Activated CD8-positive, alpha-beta memory T cell treated with anti-CD3 and anti-CD28 coated beads for 4 hours (primary cell): Measurements from ENCODE around the gene SERPINA4.

Experiments used
- DNase-seq, 2 donors: peaks; one replicate each; pipeline ENCODE4 v3.0.0-alpha.2; 2020; ENCODE audit warnings: low read depth in 2 of 2

Gene SERPINA4, protein sequence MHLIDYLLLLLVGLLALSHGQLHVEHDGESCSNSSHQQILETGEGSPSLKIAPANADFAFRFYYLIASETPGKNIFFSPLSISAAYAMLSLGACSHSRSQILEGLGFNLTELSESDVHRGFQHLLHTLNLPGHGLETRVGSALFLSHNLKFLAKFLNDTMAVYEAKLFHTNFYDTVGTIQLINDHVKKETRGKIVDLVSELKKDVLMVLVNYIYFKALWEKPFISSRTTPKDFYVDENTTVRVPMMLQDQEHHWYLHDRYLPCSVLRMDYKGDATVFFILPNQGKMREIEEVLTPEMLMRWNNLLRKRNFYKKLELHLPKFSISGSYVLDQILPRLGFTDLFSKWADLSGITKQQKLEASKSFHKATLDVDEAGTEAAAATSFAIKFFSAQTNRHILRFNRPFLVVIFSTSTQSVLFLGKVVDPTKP

DNA sequence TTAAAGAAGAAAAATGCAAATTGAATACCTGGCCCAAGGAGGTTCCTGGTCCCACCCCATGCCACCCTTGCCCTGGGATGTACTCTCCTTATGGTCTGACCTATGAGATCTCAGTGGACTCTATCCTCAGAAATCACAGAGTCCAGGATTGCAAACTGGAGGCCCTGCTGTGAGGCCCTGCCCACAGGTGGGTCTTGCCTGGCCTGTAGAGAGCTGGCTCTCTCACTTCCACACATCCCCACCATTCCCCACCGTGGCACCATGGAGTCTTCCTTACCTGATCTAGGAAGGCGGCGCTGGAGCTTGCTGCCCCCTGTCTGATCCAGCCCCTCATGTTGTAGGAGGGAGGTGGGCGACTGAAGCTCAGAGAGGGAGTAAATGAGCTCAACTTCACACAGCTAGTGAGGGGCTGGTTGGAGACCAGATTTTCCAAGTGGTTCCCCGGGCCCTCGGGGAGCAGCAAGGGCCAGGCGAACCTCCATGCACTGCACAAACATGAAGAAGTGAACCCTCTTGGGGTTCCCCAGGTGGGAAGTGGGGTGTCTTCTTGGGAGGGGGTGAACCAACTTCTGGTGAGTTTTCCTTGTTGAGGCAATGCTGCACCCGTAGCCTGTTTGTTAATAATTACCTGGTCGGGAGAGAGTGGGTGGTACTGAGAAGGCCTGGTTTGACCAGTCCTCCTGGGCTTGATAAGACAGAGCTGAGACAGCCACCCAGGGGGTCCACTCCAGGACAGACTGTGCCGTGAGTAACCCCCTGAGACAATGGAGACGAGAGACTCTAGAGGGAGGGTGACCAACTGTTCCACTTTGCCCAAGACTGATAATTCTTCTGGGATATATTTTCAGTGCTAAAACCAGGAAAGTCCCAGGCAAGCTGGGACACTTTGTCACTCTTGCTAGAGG lies at the start of gene SERPINA4:
SERPINA4 (plus strand) TSS at position 692 of the 905 bp plus-strand sequence. CDS start 2,041 bp downstream, outside the sequence.
- no peak for DNase-seq

DNA sequence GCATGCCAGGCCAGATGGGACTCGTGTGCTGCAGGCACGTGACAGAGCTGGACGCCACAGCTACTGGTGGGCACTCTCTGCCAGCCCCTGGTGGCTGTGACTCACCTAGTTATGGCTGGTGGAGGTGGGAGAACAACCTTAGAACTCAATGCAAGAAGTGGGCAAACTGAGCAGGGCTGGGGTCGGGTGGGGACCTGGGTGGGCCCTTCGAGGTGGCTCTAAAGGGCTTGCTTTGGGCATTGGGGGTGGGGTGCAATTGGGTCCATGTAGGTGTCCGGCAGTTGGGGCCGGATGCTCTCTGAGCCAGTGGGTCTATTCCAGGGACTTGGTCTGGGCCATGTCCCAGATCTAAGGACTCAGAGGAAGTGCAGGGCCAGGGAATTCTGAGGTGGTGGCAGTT lies 46.9 kb upstream of the SERPINA4 start:
- DNase-seq = no peak

DNA sequence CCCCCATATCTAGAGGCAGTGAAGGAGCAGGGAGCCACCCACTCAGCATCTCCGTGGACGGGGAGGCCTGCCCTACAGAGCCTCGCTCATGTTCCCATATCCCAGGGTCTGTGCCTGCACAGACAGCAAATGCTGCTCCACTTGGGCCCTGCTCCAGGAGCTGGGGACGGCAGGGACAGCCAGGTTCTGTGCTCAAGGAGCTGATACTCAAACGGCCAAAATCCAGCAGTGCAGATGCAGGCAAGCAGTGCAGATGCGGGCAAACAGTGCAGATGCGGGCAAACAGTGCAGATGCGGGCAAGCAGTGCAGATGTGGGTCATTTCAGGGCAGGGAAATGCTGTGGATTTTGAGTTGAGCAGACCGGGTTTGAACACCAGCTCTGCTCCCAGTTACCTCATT lies 45.8 kb upstream of the SERPINA4 start:
- DNase-seq = no peak

DNA sequence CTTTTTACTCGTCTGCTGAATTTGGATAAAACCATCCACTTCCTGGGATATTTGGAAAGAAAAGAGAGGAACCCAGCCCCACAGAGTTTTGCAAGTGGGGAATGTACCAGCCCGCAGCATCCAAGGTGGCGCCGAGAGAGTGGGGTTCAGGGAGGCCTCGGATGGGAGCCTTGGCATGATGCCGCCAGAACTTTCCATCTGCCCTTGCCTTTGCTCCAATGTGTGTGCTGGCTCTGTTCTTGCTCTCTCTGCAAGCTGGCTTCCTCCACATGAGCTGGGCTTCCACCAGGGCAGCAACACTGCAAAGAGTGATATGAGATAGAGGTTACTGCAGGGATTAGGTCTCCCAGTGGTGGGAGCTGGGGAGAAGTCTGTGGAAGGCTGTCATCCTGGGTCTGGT lies 45.4 kb upstream of the SERPINA4 start:
- no peak for DNase-seq

DNA sequence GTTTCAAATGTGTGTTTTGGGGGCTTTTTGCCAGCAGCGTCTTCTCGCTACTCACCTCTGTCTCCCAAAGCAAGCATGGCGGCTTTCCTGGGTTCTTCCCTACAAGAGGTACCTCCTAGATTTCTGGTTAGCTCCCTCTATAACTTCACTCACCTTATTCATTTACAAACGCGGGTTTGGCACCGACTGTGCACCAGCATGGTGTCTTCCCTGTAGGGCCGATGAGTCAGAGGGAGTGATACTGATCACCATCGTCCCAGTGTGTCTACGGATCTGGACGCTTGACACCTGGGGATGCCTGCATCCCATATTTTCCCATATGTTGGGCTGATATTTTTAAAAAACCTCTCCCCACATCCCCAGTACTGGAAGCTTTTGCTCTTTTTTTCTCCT lies 44.0 kb upstream of the SERPINA4 start:
- no peak for DNase-seq

DNA sequence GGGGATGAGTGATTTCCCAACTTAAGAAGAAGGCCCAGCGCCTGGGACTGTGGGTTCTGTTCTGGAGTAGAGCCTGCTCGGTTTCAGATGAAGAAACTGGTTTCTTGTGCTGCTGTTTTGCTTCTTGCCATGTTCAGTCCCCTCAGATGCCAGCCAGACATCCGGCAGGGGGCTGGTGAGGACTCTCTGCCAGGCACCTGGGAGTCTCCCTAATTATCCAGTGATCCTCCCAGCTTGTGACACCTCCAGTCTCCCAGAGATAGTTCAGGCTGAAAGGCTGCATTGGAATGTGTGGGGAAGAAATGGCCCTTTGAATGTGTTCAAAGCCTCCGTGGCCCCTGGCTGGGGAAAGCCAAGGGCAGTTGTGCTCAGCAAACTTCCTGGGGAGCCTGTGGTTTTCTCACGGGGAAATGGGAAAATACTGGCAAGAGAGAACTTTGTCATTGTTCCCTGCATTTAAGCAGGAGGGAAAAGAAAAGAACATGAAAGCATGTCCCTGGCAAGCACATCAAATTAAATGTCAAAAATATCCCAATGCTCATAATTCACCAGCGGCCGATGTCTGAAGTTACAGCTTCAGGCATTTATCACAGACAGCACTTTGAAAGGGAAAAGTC lies 43.5 kb upstream of the SERPINA4 start:
- DNase-seq = no peak

DNA sequence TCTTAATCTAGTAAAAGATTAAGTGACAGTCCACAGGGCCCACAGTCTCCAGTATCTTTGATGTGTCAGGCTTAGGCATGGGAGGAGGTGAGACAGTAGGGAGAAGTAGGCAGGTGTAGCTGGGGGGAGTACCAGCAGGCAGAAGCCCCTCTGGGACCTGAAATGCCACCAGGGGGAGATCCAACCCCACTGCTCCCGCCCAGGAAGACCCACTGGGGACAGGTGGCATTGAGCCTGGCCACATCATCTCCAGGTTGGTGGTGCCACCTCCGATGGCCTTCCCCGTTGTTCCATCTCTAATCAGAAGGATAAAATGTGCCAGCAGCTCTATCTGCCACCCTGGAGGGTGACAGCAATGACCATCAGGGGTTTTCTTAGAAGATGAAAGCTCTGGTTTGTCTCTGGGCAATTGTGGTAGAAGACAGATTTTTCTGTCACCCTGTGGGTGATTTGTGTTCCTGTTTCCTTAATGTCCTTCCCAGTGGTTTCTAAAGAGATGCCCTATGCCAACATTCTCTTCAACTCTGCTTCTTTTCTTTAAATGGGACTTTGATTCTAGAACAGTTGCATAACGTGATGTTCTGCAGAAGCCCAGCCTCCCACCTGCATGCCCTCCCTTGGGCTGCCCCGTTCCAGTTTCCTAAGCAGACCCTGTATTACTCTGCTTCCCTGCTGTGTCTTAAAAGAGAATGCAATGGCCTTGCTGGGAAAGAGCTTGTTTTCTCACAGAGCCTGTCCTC lies 39.7 kb upstream of the SERPINA4 start:
- DNase-seq = no peak

DNA sequence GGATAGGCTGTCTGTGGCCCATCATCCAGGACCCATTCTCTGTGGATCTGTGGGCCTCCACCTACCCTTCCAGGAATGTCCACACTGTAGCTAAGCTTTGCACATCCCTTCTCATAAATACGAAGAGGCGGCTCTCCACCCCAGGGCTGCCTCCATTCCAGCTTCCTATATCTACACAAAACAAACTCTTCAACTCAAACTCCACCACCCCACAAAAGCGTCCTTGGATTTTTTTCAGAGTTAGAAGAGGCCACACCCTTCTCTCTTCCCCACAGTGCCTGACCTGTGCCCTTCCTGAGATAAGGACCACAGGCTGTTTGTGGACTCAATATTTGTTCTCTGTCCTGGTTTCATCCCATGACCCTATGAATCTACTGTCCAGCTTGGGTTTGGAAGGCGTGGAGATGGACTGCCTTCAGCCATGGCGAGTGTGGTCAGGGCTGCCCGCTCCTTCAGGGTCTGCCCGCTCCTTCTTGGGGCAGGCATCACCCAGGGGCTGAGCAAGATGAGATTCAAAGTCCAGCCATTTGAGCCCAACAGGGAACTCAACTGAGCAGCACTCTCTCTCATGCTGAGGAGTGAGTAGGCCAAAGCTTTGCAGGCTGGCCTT lies 39.0 kb upstream of the SERPINA4 start:
- DNase-seq = no peak

DNA sequence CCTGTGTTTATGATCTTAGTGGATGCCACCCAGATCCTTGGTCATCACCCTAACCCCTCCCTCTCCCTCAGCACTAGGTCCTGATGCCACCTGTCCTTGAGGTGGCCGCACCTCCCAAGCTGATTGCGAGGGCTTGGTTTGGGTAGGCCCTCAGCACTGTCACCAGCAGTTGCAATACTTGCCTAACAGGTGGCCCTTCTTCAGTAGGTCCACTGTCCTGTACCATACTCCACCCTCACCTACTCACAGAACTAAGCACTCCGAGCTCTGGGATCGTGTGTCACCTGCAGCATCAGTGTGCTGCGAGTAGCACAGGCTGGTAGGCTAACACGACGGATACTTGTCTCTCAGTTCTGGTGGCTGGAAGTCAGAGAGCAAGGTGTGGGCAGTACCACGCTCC lies 38.0 kb upstream of the SERPINA4 start:
- DNase-seq = no peak

DNA sequence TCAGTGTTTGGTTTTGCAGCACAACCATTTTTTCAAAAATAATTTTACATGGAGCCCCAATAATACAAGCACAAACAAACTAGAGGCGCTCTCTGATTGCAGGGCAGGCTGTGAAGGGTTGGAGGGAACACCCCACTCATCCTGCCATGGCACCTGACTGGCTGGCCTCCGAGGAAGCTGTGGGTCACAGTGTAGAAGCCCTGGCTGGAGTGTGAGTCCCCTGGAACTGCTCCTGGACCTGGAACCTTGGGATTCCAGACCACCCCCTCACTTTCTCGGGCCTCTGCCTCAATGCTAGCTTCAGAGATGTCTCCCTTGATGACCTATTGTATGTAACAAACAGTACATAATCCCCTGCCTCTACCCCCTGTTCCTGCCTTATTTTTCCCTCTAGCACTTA lies 37.1 kb upstream of the SERPINA4 start:
- no peak for DNase-seq

DNA sequence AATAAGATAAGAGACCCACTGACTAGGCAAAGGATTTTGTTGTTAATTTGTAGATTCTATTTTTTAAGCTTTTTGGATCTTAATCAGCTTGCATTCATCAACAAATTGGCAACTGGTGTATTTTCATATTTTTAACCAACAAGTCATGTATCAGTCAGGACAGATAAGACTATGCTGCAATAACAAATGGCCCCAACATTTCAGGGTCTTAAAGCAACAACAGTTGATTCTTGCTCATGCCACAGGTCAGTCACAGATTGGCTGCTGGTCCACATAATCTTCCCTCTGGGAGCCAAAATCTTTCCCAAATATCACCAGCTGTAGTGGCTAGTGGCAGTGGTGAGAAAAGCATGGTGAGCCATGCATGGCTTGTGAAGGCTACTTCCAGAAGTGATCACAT lies 30.1 kb upstream of the SERPINA4 start:
- no peak for DNase-seq

DNA sequence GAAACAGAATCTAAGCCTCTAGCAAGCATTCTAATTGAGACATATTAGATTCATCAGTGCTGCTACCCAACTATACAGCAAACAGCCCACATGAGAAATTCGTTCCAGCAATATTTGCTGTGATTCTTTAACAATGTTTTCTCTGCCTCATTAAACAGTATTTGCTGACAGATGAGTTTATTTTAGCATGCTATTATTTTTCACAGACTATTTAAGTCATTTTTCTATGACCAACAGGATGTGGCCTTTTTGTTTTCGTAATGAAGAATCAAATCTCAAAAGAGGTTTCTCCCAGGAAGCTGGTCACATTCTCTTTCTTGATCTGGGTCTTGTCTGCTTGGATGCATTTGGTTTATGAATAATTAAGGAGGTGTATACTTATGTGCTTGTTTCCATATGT lies 28.8 kb upstream of the SERPINA4 start:
- DNase-seq = no peak

DNA sequence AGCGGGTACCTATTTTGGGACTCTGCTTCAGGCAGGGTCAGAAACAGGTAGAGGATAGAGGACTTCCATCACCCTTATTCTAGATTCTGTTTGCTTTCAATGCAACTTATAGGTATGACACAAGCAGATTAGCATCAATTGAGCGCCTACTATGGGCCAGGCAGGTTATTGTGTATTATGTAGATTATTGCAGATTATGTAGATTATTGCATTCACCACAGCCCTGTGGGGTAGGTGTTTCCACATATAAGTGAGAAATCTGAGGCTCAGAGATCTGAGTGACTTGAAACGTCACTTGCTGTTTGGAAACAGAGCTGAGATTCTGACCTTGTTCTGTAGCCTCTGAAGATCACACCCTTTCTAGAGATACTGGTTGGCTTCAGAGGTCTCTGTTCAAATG lies 25.7 kb upstream of the SERPINA4 start:
- no peak for DNase-seq

DNA sequence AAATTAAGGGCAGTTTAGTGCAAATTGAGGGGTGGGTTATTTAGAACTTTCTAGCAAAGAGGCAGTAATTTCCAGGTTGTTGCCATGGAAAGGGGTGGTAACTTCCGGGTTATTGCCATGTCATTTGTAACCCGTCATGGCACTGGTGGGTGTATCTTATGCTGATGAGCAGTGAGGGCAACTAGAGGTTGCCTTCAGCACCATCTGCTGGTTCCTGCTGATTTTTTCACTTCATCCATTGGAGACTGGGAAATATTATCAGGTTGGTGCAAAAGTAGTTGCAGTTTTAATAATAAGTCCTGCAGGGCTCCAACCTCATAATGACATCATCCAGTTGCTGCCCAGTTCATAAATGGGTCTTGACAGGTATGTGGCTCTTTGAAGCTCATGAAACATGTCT lies 24.4 kb upstream of the SERPINA4 start:
- DNase-seq = no peak

DNA sequence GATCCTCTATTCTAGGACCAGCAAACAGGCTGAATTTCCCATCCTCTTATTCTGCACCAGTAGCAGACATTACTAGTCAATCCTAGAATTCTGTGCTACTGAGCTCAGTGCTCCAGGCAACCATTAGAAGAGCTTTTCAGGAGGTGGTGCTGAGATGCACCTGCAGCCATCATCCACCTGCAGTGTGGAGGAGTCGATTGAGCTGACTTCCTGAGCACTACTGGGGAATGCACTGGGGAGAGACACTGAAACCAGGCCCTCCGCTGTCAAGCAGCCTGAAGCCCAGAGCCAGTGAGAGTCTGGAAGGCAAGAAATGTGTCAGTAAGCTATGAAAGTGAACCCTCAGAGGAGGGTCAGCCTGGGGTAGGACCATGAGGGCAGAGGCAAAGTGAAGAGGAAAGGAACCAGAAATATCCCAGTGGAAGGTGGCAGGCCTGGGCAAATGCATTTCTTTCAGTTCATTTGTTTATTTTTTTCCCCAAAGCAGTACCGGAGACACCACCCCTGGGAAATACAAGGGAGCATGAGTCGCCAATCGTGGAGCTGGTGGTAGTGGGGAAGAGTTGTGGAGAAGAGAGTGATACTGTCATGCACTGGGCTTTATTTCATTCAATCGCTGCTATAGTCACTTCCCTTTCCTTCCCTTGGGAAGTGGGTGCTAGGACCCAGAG lies 23.0 kb upstream of the SERPINA4 start:
- DNase-seq = no peak

DNA sequence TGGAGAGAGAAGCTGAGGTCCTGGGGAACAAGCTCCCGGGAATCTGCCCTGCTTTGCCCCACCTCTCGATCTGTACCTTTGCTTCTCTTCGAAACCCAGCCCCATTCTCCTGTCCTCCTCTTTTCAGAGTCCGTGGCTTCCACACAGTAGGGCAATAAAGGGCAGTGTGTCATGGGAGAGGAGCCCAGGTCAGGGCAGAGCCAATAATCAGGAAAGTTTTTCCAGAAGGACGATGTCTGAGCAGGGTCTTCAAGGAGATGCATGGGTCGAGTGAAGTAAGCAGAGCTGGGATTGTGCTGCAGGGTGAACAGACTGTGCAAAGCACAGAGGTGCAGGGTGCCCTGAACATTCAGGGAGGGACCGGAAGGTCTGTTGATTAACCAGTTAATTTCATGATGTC lies 22.1 kb upstream of the SERPINA4 start:
- DNase-seq = no peak

DNA sequence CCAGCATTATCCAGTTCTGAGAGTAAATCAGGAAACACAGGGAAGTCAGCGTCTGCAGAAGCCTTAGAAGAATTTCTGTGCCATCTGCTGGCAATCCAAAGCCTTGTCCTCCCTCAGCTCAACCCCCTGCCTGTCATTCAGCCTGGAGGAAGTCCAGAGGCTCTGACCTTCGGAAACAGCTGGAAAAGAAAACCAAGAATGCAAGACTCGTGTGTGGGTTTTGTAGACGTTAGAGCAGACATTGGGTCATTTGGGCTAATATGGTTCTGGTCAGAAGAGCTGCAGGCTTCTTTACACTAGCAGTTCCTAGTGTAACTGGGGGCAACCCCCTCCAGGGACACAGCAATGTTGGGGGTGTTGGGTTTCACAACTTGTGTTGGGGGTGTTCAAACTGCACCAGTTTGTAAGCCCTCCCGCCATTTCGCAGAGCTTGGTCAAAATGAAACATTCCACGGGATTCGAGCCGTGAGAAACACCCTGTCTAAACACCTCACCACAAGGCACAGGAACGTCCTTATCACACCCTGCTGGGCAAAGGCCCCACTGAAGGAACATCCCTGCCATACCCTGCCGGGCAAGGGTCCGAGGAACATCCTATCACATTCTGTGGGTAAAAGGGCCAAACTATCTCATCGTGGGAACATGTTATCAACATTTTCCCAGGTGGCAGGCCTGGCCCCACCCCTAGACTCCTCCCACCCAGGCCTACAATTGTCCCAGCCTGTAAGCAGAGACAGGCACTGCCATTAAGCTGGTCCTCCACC lies 21.0 kb upstream of the SERPINA4 start:
- DNase-seq = no peak

DNA sequence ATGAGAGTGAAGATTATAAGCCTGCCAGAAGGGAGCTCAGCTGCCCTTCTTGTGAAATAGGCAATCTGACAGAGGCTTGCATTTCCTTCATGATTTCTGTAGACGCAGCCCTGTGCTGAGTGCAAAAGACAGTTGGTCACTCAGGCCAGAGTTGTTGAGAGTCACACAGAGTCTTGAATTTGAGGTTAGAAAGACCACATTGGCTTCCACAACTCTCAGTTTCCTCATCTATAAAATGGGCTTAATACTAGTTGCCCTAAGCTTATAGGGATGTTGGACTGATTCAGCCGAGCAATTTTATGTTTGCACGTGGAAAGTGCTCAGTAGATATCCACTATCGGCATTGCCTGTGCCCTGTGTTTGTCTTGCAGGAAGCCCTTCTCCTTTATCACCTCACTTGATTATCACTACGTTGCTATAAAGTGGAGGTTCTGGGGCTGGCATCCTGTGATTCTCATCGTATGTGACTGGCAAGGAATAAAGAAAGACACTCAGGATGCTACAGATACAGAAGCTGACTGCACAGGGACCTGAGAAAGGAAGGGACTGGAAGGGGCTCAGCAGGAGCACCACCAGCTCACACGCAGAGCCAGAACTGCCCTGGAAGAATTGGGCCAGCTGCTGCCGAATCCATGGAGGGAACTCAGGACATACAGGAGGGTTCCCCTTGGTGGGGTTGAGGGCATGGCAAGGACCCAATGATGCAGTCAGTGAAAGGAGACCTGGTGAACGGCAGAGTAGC lies 19.8 kb upstream of the SERPINA4 start:
- no peak for DNase-seq

DNA sequence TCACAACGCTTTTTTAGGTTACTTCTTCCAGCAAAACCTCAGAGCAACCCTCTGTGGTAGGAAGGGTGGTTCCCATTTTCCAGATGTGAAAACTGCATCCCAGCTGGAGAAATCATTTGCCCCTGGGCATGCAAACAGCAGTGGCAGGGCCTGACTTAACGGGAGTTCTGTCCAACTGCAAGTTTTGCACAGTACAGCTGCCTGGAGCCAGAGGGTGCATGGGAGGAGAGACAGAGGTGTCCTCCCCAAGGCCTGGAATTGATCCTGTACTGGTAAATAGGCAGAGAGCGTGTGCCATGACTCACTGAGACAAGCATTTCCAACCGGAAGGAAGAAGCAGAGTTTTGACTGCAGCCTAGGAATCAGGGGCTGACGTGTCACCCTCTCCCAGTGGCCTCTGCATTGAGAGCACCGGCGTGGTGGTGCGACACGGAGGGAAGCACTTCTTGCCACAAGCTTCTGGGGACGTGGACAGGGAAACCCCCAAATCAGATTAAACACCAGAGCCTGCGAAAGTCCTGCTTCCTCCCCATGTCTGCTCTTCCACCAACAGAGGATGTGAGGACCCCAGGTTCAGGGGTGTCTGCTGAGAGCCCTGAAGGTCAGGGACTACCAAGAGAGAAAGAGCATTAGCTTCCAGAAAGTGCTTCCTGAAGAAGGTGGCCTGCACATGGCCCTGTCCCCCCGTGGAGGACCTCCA lies 19.0 kb upstream of the SERPINA4 start:
- no peak for DNase-seq
